Measurements from ENCODE around the gene LHPP.

LHPP gene

GRCh38 chr10:124657806-124658205, 196.2 kb downstream of the LHPP start:
- DNase-seq (ENCODE audit: extremely low spot score, insufficient read length, low read depth): no peak
- peak; percentile 12 for FAIRE-seq

GRCh38 chr10:124658591-124659242, 197.1 kb downstream of the LHPP start:
- DNase-seq (ENCODE audit: extremely low spot score, insufficient read length, low read depth) (no peak), FAIRE-seq (no peak)

- DNase-seq (ENCODE audit: extremely low spot score, insufficient read length, low read depth): no peak
- FAIRE-seq: no peak
Measured at GRCh38 chr10:124659380-124659779, 197.8 kb downstream of the LHPP start.

DNA sequence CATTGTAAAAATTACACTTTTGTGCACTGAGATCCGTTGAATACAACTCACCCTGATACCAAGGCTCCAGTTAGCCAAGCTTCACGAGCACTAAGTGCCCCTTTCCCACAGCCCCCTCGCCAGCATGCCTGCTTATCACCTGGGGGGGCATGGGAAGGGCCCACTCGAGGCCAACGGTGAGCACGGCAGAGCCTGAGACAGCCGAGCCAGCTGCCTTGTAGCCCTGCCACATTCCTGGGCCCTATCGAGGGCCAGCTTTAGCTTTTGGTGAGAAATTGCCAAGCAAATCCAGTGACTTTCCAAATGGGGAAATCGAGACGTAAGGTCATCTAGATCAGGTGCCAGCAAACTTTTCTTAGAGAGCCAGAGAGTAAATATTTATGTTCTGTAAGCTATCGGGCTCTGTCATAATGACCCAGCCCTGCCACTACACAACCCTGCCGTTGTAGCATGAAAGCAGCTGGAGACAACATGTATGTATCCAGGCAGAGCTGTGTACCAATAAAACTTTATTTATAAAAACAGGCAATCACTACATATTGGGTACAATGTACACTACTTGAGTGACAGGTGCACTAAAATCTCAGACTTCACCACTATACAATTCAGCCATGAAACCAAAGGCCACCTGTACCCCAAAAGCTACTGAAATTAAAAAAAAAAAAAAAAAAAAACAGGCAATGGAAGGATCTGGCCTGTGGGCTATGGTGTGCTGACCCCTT, 198.9 kb downstream of the LHPP start:
- FAIRE-seq: no peak

DNA sequence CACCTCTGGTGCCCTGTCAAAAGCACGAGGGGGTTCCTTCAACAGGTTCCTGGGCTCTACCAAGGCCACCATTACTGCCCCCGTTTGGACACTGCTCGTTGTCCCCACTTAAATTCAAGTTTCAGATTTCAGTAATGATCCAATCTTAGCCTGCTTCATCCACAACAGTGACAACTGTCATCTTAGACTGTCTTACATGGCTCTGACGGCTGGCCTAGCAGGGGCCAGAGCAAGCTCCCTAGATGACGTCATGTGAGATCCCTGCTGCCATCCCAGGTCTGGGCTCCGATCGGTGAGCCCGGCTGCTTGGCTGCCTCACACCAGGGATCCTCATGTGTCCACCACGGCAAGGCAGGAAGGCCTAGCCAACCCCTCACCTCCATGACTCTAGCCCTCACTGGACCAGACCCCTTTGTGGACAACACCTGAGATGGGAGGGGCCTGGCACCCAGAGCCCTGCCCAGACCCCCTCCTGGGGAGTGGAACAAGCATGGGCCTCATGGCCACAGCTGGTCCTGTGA, 200.1 kb downstream of the LHPP start:
- DNase-seq (ENCODE audit: extremely low spot score, insufficient read length, low read depth) (no peak), FAIRE-seq (no peak)

More for the DNA sequence above, 198.9 kb downstream of the LHPP start:
- DNase-seq (ENCODE audit: extremely low spot score, insufficient read length, low read depth): no peak

- DNase-seq (ENCODE audit: extremely low spot score, insufficient read length, low read depth) (no peak), FAIRE-seq (no peak)
Measured at GRCh38 chr10:124663228-124663627, 201.6 kb downstream of the LHPP start.
